ENCODE data around the gene IL37.

Gene IL37

DNA sequence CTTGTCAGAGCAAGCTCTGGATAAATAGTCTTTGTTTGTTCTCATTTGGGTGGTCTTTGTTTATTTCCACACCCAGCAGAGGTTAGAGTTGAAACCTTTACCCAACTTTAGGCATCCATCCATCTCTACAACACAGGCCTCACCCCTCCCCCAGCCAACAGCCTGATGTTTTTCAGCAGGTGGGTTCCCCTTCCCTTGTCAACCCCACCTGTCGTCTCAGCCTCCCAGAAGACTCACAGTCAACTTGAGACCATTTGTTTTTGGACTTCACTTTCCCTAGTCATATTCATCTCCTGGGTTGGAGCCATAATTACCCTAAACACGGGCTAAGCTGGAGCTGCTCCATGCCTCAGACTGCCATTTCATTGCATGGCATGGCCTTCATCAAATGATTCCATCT lies 35.1 kb downstream of the IL37 start:
- Histone ChIP-seq H3K27ac (no peak overlapping the region), H2AFZ (no peak overlapping the region), H3K79me2 (no peaks in the 10 kb centered on the region), H3K4me2 (ENCODE audit: low read length) (no peak overlapping the region), H3K27me3 (ENCODE audit: control insufficient read depth, insufficient read depth, low read length) (no peaks in the 10 kb centered on the region), H3K9ac (no peak overlapping the region), H3K4me3 (ENCODE audit: low read depth, low read length) (no peak overlapping the region), H3K4me1 (no peaks in the 10 kb centered on the region), H3K36me3 (ENCODE audit: control insufficient read depth, insufficient read depth, low read length) (no peaks in the 10 kb centered on the region), H3K9me3 (ENCODE audit: control insufficient read depth, low read length) (no peaks in the 10 kb centered on the region)
- TF ChIP-seq, protein P1, sequence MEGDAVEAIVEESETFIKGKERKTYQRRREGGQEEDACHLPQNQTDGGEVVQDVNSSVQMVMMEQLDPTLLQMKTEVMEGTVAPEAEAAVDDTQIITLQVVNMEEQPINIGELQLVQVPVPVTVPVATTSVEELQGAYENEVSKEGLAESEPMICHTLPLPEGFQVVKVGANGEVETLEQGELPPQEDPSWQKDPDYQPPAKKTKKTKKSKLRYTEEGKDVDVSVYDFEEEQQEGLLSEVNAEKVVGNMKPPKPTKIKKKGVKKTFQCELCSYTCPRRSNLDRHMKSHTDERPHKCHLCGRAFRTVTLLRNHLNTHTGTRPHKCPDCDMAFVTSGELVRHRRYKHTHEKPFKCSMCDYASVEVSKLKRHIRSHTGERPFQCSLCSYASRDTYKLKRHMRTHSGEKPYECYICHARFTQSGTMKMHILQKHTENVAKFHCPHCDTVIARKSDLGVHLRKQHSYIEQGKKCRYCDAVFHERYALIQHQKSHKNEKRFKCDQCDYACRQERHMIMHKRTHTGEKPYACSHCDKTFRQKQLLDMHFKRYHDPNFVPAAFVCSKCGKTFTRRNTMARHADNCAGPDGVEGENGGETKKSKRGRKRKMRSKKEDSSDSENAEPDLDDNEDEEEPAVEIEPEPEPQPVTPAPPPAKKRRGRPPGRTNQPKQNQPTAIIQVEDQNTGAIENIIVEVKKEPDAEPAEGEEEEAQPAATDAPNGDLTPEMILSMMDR (IDR thresholded peaks at IDR 0.05): no peak

DNA sequence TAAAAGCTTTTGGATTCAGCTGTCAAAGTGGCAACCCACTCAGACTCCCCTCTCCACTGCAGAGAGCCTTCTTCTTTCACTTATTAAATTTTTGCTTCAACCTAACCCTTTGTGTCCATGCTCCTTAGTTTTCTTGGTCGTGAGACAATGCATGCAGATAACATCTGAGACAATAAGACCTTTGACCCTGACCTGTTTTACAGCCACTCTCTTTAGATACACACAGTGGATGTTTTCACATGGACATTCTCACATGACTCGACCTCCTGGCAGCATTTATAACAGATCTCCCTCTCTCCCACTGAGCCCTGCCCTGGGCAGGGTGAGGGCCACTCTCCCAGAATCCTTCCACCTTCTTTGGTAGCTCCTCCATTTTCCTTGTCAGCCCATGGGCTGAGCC lies 36.4 kb downstream of the IL37 start:
- Histone ChIP-seq H3K79me2 (no peaks in the 10 kb centered on the region), H2AFZ (no peak overlapping the region), H3K36me3 (ENCODE audit: control insufficient read depth, insufficient read depth, low read length) (no peaks in the 10 kb centered on the region), H3K9ac (no peak overlapping the region), H3K27me3 (ENCODE audit: control insufficient read depth, insufficient read depth, low read length) (no peaks in the 10 kb centered on the region), H3K4me2 (ENCODE audit: low read length) (no peak overlapping the region), H3K9me3 (ENCODE audit: control insufficient read depth, low read length) (no peaks in the 10 kb centered on the region), H3K4me3 (ENCODE audit: low read depth, low read length) (no peak overlapping the region), H3K27ac (no peak overlapping the region), H3K4me1 (no peaks in the 10 kb centered on the region)
- TF ChIP-seq, protein P1 (IDR thresholded peaks at IDR 0.05): no peak

DNA sequence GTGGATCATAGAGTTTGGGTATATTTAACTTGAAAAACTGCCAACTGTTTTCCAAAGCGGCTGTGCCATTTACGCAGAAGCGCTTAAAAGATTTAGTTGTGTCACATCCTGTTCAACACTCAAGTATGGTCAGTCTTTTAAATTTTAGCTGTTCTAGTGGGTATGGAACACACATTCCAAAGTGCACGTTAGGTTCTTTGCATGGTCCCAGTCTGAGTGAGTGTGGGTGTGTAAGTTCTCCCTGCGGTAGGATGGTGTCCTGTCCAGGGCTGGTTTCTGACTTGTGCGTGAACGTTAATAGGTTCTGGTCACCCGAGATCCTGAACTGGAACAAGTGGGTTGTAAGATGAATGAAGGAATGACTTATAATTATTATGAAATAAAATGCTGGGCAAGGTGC lies 38.5 kb downstream of the IL37 start:
- Histone ChIP-seq H3K9me3 (ENCODE audit: control insufficient read depth, low read length) (no peaks in the 10 kb centered on the region), H3K4me1 (no peaks in the 10 kb centered on the region), H3K4me3 (ENCODE audit: low read depth, low read length) (no peak overlapping the region), H3K36me3 (ENCODE audit: control insufficient read depth, insufficient read depth, low read length) (no peaks in the 10 kb centered on the region), H3K4me2 (ENCODE audit: low read length) (no peak overlapping the region), H3K9ac (no peak overlapping the region), H3K79me2 (no peaks in the 10 kb centered on the region), H2AFZ (no peak overlapping the region), H3K27me3 (ENCODE audit: control insufficient read depth, insufficient read depth, low read length) (no peaks in the 10 kb centered on the region), H3K27ac (no peak overlapping the region)
- TF ChIP-seq, protein P1 (IDR thresholded peaks at IDR 0.05): no peak

DNA sequence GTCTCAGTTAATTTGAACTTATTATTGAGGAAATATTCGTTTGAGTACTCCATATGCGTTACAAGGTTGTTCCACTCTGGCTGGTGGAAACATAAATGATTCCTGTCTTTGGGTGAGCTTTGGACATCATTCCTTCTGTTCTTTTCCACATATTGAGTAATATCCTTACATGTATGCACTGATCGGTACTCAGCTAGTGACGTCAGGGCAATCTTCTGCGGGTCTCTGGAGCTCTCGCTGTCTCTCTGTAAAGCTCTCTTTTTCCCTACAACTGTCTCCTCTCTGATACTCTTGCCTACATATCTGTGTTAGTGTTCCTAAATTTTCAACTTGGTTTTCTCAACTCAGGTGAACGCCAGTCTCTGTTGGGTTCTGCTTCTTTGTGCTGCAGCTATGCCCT lies 43.4 kb downstream of the IL37 start:
- H2AFZ ChIP-seq: no peak overlapping the region
- no peaks in the 10 kb centered on the region for H3K9me3 ChIP-seq (ENCODE audit: control insufficient read depth, low read length)
- H3K4me2 ChIP-seq (ENCODE audit: low read length): no peak overlapping the region
- no peak overlapping the region for H3K27ac ChIP-seq
- H3K4me1 ChIP-seq: no peaks in the 10 kb centered on the region
- H3K9ac ChIP-seq: no peak overlapping the region
- H3K79me2 ChIP-seq: no peaks in the 10 kb centered on the region
- no peaks in the 10 kb centered on the region for H3K36me3 ChIP-seq (ENCODE audit: control insufficient read depth, insufficient read depth, low read length)
- H3K27me3 ChIP-seq (ENCODE audit: control insufficient read depth, insufficient read depth, low read length): no peaks in the 10 kb centered on the region
- no peak overlapping the region for H3K4me3 ChIP-seq (ENCODE audit: low read depth, low read length)
- TF ChIP-seq, protein P1 (IDR thresholded peaks at IDR 0.05): no peak

DNA sequence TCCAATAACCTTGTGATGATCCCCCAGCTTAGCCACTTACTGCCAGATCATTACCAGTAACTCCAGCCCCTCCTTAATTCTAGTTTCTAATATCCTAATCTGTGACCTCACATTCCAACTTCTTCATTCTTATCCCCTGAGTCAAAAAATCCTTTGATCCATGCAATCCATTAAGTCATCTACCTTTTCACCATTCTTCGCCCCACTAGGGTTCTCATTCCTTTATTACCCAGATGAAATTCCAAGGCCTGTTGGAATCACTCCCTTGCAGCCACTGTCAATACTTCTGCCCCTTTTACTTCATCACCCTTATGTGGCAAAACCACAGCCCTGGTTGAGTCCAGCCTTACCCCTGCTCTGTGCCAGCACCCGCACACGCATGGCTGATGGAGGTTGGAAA lies 46.5 kb downstream of the IL37 start:
- H3K27ac ChIP-seq: no peak overlapping the region
- H3K79me2 ChIP-seq: no peaks in the 10 kb centered on the region
- H3K27me3 ChIP-seq (ENCODE audit: control insufficient read depth, insufficient read depth, low read length): no peaks in the 10 kb centered on the region
- no peaks in the 10 kb centered on the region for H3K9me3 ChIP-seq (ENCODE audit: control insufficient read depth, low read length)
- H3K4me1 ChIP-seq: no peaks in the 10 kb centered on the region
- TF ChIP-seq, protein P1 (IDR thresholded peaks at IDR 0.05): no peak
- no peak overlapping the region for H3K4me3 ChIP-seq (ENCODE audit: low read depth, low read length)
- H2AFZ ChIP-seq: no peak overlapping the region
- no peak overlapping the region for H3K4me2 ChIP-seq (ENCODE audit: low read length)
- H3K9ac ChIP-seq: no peak overlapping the region
- no peaks in the 10 kb centered on the region for H3K36me3 ChIP-seq (ENCODE audit: control insufficient read depth, insufficient read depth, low read length)

Measured in parathyroid adenoma (tissue), 2 donors.